Subcutaneous adipose tissue (tissue), 4 donors: ENCODE data around the gene DUSP28. TPM values are rescaled to one million over a fixed set of nuclear protein-coding genes. Genes with fewer than 3 reads are reported as not detected.

Experiments used
- total RNA-seq, 4 donors: library from RNA; depleted of rRNA; stranded (reverse); fragments of >200 nt; gene quantifications; one replicate each; pipeline ENCODE4 v1.1.0, GENCODE V29; 2016
- TF ChIP-seq, protein P1 (sequence below): fragments of 450-650 bp; IDR thresholded peaks from one replicate; pipeline ENCODE4 v1.5.1; 2016; ENCODE audit warnings: low read depth, mild to moderate bottlenecking, control low read depth, antibody characterized with exemption, moderate library complexity

DUSP28 gene
- total RNA-seq, 4 donors from 2014 or later = 2.8 to 7.2 (median 4.8) TPM

DNA sequence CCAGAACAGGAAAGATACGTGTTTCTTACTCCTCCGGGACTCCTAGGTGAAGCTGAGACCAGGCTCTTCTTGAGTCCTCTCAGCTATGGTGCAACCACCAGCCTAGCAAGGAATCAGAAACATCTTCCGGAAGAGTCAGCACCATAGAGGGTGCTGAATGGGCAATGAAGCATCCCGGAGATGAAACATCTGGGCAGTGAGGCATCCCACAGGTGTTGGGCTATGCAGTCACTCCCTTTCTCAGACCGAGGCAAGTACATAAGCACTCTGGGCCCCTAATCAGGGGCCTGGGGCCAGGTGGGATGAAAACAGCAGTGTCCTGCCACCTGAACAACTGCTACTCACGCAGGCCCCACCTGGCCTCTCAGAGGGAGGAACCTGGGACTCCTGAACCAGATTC is 24.9 kb downstream of the DUSP28 start:
- TF ChIP-seq, protein P1, sequence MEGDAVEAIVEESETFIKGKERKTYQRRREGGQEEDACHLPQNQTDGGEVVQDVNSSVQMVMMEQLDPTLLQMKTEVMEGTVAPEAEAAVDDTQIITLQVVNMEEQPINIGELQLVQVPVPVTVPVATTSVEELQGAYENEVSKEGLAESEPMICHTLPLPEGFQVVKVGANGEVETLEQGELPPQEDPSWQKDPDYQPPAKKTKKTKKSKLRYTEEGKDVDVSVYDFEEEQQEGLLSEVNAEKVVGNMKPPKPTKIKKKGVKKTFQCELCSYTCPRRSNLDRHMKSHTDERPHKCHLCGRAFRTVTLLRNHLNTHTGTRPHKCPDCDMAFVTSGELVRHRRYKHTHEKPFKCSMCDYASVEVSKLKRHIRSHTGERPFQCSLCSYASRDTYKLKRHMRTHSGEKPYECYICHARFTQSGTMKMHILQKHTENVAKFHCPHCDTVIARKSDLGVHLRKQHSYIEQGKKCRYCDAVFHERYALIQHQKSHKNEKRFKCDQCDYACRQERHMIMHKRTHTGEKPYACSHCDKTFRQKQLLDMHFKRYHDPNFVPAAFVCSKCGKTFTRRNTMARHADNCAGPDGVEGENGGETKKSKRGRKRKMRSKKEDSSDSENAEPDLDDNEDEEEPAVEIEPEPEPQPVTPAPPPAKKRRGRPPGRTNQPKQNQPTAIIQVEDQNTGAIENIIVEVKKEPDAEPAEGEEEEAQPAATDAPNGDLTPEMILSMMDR = no peak

DNA sequence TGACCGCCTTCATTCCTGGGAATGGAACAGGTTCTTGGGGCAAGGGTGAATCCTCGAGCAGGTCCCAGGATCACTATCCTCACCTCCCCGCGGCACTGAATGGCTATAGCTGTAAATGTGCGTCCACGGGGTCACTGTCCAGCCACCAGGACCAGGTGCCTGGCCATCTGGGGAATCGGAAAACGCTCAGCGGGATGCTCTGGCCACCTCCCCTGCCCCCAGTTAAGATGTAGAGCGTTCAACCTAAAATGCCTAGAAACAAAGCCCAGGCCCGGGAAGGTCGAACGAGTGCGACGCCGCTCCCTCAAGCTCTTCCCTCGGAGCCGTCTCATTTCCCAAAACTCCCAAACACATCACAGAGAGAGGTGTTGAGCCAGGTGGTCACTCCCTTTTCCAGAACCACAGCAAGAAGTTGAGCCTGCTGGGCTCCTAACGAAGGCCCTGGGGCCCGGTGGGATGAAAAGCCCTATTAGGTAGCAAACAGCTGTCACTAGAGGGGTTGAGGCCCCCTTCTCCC is 25.6 kb downstream of the DUSP28 start:
- TF ChIP-seq, protein P1 = no peak

DNA sequence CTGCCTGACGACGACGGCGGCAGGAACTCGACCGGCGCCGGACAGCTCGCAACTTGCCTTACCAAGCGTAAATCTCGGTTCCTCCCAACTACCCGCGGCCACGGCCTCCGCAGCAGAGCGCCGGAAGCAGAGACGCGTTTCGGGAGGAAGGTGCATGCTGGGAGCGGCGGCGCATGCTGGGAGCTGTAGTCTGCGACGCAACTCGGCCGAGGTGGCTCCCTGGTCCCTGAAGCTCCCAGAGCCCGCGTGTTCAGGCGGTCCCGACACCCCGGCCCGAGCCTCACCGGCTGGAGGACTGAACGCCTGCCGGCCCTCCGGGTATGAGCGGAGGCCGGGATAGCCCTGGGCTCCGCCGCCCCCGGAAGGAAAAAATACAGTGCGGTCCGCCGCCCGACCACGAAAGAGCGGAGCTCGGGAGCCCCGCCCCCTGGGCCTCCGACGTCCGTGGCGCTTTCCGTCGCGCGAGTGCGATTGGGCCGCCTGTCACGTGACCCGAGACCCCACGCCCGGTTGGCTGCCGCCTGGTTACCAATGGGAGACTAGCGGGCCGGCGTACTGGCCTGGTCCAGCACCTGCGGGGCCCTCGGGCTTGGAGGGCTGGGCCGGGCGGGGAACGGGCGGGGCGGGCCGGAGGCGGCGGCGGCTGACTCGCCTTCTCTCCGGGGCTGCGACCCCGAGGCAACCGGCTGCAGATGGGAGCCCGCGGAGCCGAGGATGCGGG is 26.2 kb downstream of the DUSP28 start, which contains the start of gene CAPN10:
TSS of gene CAPN10 (plus strand) at position 537 of the 721 bp plus-strand sequence. CDS start at position 715, 178 bp downstream.
- TF ChIP-seq, protein P1 = no peak

DNA sequence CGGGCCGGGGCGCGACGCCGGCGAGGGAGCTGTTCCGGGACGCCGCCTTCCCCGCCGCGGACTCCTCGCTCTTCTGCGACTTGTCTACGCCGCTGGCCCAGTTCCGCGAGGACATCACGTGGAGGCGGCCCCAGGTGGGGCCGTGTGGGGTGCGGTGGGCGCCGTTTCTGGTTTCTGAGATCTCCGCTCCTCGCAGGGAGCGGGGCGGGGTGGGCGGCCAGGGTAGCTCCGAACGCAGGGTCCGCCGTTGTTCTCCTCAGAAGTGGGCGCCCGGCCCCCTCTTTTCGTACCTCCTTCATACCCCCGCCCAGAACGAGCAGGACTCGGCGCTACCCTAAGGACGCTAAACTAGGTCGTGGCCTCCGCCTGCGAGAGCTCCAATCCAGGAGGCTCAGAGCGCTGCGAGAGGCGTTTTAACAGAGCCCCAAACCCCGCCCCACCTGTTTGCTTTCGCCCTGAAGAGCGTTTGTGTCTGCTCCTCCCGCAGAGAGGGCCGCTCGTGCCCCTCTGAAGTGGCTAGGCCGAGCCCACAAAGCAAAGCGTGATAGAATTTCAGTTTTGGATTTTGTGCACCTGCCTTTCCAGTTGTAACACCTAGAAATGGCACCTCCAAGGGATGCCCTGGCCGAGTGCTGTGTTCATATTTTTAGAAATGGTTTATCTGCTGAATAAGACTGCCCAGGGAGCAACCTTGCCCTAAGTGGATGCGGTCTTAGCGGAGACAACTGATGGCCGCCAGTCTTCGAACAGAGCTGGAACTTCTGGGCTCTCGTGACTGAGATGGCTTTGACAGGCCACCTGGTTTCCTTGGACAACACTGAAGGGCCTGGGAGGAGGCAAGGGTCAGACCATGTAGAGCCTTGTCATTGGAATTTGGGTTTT is 27.0 kb downstream of the DUSP28 start:
- TF ChIP-seq, protein P1 = no peak

DNA sequence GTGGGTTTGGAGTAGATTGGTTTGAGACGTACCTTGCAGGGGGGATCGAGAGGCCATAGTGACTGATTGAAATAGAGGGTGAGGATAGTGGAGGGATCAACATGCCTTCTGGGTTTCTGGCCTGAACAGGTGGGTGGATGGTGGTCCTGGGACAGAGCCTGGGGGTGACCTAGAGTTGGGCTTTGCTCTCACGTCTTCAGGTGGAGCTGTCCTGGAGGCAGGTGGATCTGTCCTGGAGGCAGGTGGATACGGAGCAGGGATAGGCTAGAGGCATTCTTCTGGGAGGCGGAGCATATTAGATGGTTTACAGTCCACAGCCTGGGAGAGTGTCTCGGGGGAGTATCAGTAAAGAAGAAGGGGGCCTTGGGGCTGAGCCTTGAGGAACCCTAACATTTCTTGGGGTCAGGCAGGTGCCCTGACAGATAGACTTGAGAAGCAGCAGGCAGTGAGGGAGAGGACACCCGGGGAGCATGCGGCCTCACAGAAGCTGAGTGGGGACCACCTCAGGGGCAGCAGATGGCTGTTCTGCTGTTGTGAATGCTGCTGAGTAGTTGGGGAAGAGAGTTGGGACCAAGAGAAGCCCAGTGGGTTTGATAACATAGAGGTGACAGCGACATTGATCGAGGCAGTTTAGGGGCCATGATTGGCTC is 28.0 kb downstream of the DUSP28 start:
- TF ChIP-seq, protein P1 = no peak

DNA sequence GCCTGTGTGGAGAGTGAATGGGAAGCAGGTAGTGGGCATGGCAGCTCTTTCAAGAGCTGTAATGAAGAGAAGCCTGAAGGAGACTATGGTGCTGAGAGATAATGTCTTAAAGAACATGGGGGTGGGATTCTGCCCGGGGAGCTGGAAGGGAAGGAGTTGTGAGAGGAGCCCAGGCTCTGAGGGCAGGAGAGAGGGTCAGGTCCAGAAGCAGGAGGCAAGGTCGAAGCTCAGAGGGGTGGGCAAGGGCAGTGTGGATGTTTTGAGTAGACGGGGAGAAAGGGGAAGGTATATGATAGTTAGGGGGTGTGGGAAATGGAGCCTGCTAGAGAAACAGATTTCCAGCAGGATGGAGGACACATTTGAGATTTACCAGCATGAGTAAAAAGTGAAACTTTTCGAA is 28.5 kb downstream of the DUSP28 start:
- TF ChIP-seq, protein P1 = no peak

DNA sequence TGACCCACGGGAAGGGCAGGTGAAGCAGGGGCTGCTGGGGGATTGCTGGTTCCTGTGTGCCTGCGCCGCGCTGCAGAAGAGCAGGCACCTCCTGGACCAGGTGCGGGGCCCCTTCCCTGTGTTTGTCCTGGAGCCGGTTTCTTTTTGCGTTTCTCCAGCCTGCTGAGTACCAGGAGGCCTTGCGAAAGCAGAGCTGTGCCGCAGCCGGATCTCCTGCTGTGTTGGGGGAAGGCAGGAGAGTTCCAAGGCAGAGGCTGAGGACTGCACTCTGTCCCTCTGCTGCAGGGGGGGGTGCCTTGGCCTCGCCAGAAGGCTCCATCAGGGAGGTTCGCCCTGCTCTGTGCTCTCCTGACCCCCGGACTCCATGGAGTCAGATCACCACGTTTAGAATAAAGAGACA is 29.2 kb downstream of the DUSP28 start:
- TF ChIP-seq, protein P1 = no peak
